Measurements from ENCODE around the gene MYO16. TPM values are rescaled to one million over a fixed set of nuclear protein-coding genes. Genes with fewer than 3 reads are reported as not detected.

MYO16 gene
- total RNA-seq, 1 experiment from 2014 or later: not detected

DNA sequence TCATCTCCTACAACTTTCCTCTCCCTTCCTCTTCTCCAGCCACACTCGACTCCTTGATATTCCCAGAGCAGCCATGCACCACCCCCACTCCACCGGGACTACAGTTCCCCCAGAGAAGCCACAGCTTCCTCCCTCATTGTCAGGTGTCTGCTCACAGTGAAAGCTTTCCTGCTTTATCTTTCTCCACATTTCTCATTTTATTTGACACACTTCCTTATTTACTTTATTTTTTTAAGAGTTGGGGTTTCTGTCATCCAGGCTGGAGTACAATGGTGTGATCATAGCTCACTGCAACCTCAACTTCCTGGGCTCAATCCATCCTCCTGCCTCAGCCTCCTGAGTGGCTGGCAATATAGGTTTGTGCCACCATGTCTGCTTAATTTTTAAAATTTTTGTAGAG, 464.6 kb downstream of the MYO16 start:
- H2BK5ac ChIP-seq (ENCODE audit: insufficient read length, low read length): no peak overlapping the region
- no peak overlapping the region for H4K5ac ChIP-seq (ENCODE audit: insufficient read length, low read depth, low read length)
- no peak overlapping the region for H2BK120ac ChIP-seq (ENCODE audit: low read depth, low read length, poor library complexity, severe bottlenecking)
- no peak overlapping the region for H2BK20ac ChIP-seq (ENCODE audit: low read depth, low read length, poor library complexity, severe bottlenecking)
- no peaks in the 10 kb centered on the region for H3K23me2 ChIP-seq (ENCODE audit: insufficient read length, low read depth, low read length, poor library complexity, severe bottlenecking)
- no peak overlapping the region for H3K18ac ChIP-seq (ENCODE audit: insufficient read length, low read depth, low read length)
- H3K56ac ChIP-seq (ENCODE audit: insufficient read length, low read depth, low read length): no peak overlapping the region
- no peak overlapping the region for H2AFZ ChIP-seq (ENCODE audit: low read length)
- no peaks in the 10 kb centered on the region for H4K20me1 ChIP-seq (ENCODE audit: control insufficient read depth, insufficient read depth, insufficient read length)
- H4K8ac ChIP-seq (replicated peaks; ENCODE audit: insufficient read length, low read depth, low read length): no peak overlapping the region
- no peak for DNase-seq
- H3K27me3 ChIP-seq (ENCODE audit: insufficient read depth, low read length): no peaks in the 10 kb centered on the region
- TF ChIP-seq, protein P1, sequence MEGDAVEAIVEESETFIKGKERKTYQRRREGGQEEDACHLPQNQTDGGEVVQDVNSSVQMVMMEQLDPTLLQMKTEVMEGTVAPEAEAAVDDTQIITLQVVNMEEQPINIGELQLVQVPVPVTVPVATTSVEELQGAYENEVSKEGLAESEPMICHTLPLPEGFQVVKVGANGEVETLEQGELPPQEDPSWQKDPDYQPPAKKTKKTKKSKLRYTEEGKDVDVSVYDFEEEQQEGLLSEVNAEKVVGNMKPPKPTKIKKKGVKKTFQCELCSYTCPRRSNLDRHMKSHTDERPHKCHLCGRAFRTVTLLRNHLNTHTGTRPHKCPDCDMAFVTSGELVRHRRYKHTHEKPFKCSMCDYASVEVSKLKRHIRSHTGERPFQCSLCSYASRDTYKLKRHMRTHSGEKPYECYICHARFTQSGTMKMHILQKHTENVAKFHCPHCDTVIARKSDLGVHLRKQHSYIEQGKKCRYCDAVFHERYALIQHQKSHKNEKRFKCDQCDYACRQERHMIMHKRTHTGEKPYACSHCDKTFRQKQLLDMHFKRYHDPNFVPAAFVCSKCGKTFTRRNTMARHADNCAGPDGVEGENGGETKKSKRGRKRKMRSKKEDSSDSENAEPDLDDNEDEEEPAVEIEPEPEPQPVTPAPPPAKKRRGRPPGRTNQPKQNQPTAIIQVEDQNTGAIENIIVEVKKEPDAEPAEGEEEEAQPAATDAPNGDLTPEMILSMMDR (conservative IDR thresholded peaks at IDR 0.05): no peak
- no peaks in the 10 kb centered on the region for H3K4me1 ChIP-seq (ENCODE audit: insufficient read depth, low read length)
- Mint-ChIP-seq H3K4me3 (no peak overlapping the region), H3K4me1 (no peaks in the 10 kb centered on the region), H3K36me3 (ENCODE audit: insufficient read depth in 1 of 3, low read depth in 3 of 3) (peaks cover 0 to 6% (median 0%) of the 10 kb centered on the region in 3 experiments; a peak in 4 of 7 replicates), H3K9me3 (peaks cover 3 to 6% of the 10 kb centered on the region in 2 experiments; a peak in 3 of 5 replicates), H3K27ac (no peak overlapping the region), H3K27me3 (ENCODE audit: low read depth) (peaks cover 2% of the 10 kb centered on the region; the same call in 1 of the 2 replicates)
- no peak overlapping the region for H3K9ac ChIP-seq (ENCODE audit: extremely low read depth, insufficient read length, low read length)
- no CpG with 5 or more reads among the region's 2 CpGs for WGBS (ENCODE audit: extremely low coverage, insufficient read length, low lambda C conversion rate)
- no peak overlapping the region for H2BK15ac ChIP-seq (ENCODE audit: low read depth, low read length)
- no peak overlapping the region for H4K91ac ChIP-seq (ENCODE audit: insufficient read length, low read depth, low read length)
- no peaks in the 10 kb centered on the region; the same call in 1 of the 2 replicates for H3K79me2 ChIP-seq (ENCODE audit: insufficient read depth, low read length)
- H3T11ph ChIP-seq (ENCODE audit: low read length): no peak overlapping the region
- no peak overlapping the region for H3K4ac ChIP-seq (ENCODE audit: low read depth, low read length)
- H3K14ac ChIP-seq (ENCODE audit: insufficient read depth, low read length): no peak overlapping the region
- no peak overlapping the region for H2BK12ac ChIP-seq (ENCODE audit: insufficient read length, low read depth, low read length)
- H3K4me2 ChIP-seq (ENCODE audit: insufficient read depth, insufficient read length, low read length): no peak overlapping the region
- no peak overlapping the region for H3K27ac ChIP-seq (ENCODE audit: insufficient read length, low read depth, low read length)
- H3K79me1 ChIP-seq (ENCODE audit: insufficient read depth, low read depth, low read length, poor library complexity, severe bottlenecking): no peaks in the 10 kb centered on the region
- H3K9me3 ChIP-seq (ENCODE audit: control insufficient read depth, low read depth, low read length): no peaks in the 10 kb centered on the region
- H3K23ac ChIP-seq (ENCODE audit: insufficient read length, low read depth, low read length): no peak overlapping the region
- H2AK5ac ChIP-seq (ENCODE audit: insufficient read length, low read length): no peak overlapping the region
